CD4-positive, alpha-beta memory T cell (primary cell): ENCODE measurements around the gene FIZ1. TPM values are rescaled to one million over a fixed set of nuclear protein-coding genes. Genes with fewer than 3 reads are reported as not detected.
"Not testable (repeated sequence)": the region's sequence is repeated elsewhere in the genome, so short reads cannot be mapped to it uniquely, and the experiment has no call there.

Experiments used
- CTCF ChIA-PET: fragments of 350-600 bp; sonication (Branson Sonifier 250); formaldehyde crosslinking; loops from one replicate; lab custom pipeline; 2021; ENCODE audit warnings: inconsistent platforms; ENCODE audit not compliant: partially characterized antibody; lab: Charles Lee
- POLR2A ChIA-PET: fragments of 350-600 bp; sonication (Branson Sonifier 250); formaldehyde crosslinking; loops from one replicate; lab custom pipeline; 2021; ENCODE audit not compliant: partially characterized antibody; lab: Charles Lee
- DNase-seq, 5 donors: peaks; one replicate each; pipeline versions ENCODE4 v3.0.0 to v3.0.0-alpha.2; 2020 to 2022; ENCODE audit warnings: mixed read lengths in 1 of 5
- H3K27ac ChIP-seq: one replicate; pipeline ENCODE4 v1.7.0; 2013; ENCODE audit warnings: low read depth, low read length
- H3K27me3 ChIP-seq: 2 replicates; pipeline ENCODE4 v1.7.0; 2013; ENCODE audit warnings: mild to moderate bottlenecking, low read length, moderate library complexity; ENCODE audit not compliant: insufficient read depth
- H3K36me3 ChIP-seq: 2 replicates; pipeline ENCODE4 v1.7.0; 2013; ENCODE audit warnings: mild to moderate bottlenecking, low read length, moderate library complexity; ENCODE audit not compliant: insufficient read depth
- H3K4me1 ChIP-seq: 2 replicates; pipeline ENCODE4 v1.7.0; 2013; ENCODE audit warnings: mild to moderate bottlenecking, low read length, moderate library complexity; ENCODE audit not compliant: insufficient read depth
- H3K4me3 ChIP-seq, 2 donors: one replicate each; pipeline ENCODE4 v1.7.0; 2013; ENCODE audit warnings: low read length in 2 of 2, mild to moderate bottlenecking in 1 of 2
- H3K9me3 ChIP-seq, 2 donors: one replicate each; pipeline ENCODE4 v1.7.0; 2013; ENCODE audit warnings: low read length in 2 of 2, control low read depth in 1 of 2; ENCODE audit not compliant: control insufficient read depth in 1 of 2
- H3K27ac Mint-ChIP-seq, 7 donors: one replicate each; pipeline ENCODE4 v1.8.0; 2020 to 2021; ENCODE audit warnings: mixed read lengths in 7 of 7, mild to moderate bottlenecking in 6 of 7, inconsistent platforms in 3 of 7, moderate library complexity in 3 of 7
- H3K27me3 Mint-ChIP-seq, 2 donors: one replicate each; pipeline ENCODE4 v1.8.0; 2020 to 2021; ENCODE audit warnings: mixed read lengths in 2 of 2
- H3K36me3 Mint-ChIP-seq, 2 donors: one replicate each; pipeline ENCODE4 v1.8.0; 2020 to 2021; ENCODE audit warnings: mixed read lengths in 2 of 2, inconsistent platforms in 1 of 2, mild to moderate bottlenecking in 1 of 2
- H3K4me1 Mint-ChIP-seq, 4 donors: one replicate each; pipeline ENCODE4 v1.8.0; 2020 to 2021; ENCODE audit warnings: mixed read lengths in 4 of 4, mild to moderate bottlenecking in 1 of 4
- H3K4me3 Mint-ChIP-seq, 8 donors: one replicate each; pipeline ENCODE4 v1.8.0; 2020 to 2021; ENCODE audit warnings: mixed read lengths in 8 of 8, mild to moderate bottlenecking in 7 of 8, moderate library complexity in 6 of 8, inconsistent platforms in 3 of 8
- H3K9me3 Mint-ChIP-seq, 8 donors: one replicate each; pipeline ENCODE4 v1.8.0; 2020 to 2021; ENCODE audit warnings: mixed read lengths in 8 of 8, mild to moderate bottlenecking in 5 of 8, inconsistent platforms in 3 of 8, moderate library complexity in 1 of 8
- intact Hi-C: fragments of 100-400 bp; cut with micrococcal nuclease; formaldehyde crosslinking; loops from one replicate; pipeline ENCODE4 v1.15.1; 2023
- polyA plus RNA-seq, 2 donors: library from polyadenylated mRNA; unstranded; fragments of 300-500 nt; fragmentation: Illumina TruSeq; gene quantifications; one replicate each; pipeline ENCODE4 v1.2.3, GENCODE V29; 2021
- total RNA-seq, 2 experiments: library from RNA; stranded (reverse); gene quantifications; one replicate each; pipeline ENCODE4 v1.2.3, GENCODE V29; 2021

FIZ1 gene
- total and polyA plus RNA-seq, 4 experiments from 2014 or later = 0.99 to 26.4 (median 13.1) TPM

DNA sequence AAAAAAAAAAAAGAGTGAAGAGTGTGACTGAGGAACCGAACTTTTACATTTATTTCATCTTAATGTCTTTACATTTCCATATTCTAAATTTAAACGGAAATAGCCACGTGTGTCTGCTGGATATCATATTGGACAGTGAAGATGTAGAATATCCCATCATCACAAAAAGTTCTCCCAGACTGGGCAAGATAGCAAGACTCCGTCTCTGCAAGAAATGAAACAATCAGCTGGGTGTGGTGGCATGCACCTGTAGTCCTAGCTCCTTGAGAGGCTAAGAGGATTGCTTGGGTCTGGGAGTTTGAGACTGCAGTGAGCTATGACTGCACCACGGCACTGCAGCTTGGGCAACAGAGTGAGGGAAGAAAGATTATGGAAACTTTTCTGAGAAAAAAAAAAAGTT is 22.6 kb downstream of the FIZ1 start:
- H3K4me3 Mint-ChIP-seq = peak overlapping the region in 7 of 8 donors; percentile 18 to 70 (median 57)
- ChIA-PET CTCF (interaction anchor here (1.3 to 1.6 kb wide), 2 partner anchors 29 to 62 kb away, joined by 3 read pairs; partner anchors contain the start of gene ZNF865), POLR2A (interaction anchor here (1.0 kb wide), 1 partner anchor 10 kb away, joined by 3 read pairs; no protein-coding TSS in a partner anchor)
- intact Hi-C loops = no loop called here
- no peaks in the 10 kb centered on the region for H3K27me3 ChIP-seq
- peaks cover 13 to 20% (median 15%) of the 10 kb centered on the region in 4 donors for H3K4me1 Mint-ChIP-seq
- H3K27ac Mint-ChIP-seq = peak overlapping the region in 4 of 7 donors; percentile 42 to 71 (median 44)
- H3K36me3 ChIP-seq = no peaks in the 10 kb centered on the region
- peaks cover 0 to 1% of the 10 kb centered on the region in 2 donors for H3K27me3 Mint-ChIP-seq
- no peaks in the 10 kb centered on the region for H3K9me3 ChIP-seq
- peaks cover 17% of the 10 kb centered on the region for H3K4me1 ChIP-seq
- peaks cover 12 to 17% of the 10 kb centered on the region in 2 donors for H3K36me3 Mint-ChIP-seq
- peaks cover 0 to 4% (median 0%) of the 10 kb centered on the region in 8 donors for H3K9me3 Mint-ChIP-seq
- H3K27ac ChIP-seq = no peak overlapping the region
- DNase-seq = no peak
- H3K4me3 ChIP-seq = no peak overlapping the region

DNA sequence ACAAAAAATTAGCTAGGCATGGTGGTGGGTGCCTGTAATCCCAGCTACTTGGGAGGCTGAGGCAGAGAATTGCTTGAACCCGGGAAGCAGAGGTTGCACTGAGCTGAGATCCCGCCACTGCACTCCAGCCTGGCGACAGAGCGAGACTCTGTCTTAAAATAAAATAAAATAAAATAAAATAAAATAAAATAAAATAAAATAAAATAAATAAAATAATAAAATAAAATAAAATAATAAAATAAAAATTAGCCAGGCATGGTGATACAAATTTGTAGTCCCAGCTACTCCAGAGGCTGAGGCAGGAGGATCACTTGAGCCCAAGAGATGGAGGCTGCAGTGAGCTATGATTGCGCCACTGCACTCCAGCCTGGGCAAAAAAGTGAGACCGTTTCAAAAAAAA is 25.4 kb downstream of the FIZ1 start:
- CTCF ChIA-PET = interaction anchor here (1.2 to 1.7 kb wide), 3 partner anchors 33 to 433 kb away, joined by 4 read pairs; no protein-coding TSS in a partner anchor
- POLR2A ChIA-PET = interaction anchor here (1.1 kb wide), 1 partner anchor 26 kb away, joined by 3 read pairs; the partner anchor contains the start of genes FIZ1 and ZNF524
- not testable (repeated sequence) for H3K27me3 Mint-ChIP-seq

DNA sequence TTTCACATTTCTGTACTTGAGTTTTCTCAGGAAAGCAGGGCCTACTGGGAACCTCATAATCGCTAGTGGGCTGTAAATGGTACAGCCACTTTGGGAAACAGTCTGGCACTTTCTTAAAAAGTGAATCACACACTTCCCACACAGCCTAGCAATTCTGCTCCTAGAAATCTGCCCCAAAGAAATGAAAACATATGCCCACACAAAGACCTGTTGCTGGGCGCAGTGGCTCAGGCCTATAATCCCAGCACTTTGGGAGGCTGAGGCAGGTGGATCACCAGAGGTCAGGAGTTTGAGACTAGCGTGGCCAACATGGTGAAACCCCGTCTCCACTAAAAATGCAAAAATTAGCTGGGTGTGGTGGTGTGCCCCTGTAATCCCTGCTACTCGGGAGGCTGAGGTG is 29.8 kb downstream of the FIZ1 start:
- H3K9me3 ChIP-seq, H3K27me3 Mint-ChIP-seq, DNase-seq, POLR2A ChIA-PET, H3K4me3 Mint-ChIP-seq, H3K36me3 Mint-ChIP-seq, H3K4me1 Mint-ChIP-seq, H3K27me3 ChIP-seq, CTCF ChIA-PET, H3K36me3 ChIP-seq, intact Hi-C loops, H3K9me3 Mint-ChIP-seq, H3K4me1 ChIP-seq, H3K27ac Mint-ChIP-seq, H3K4me3 ChIP-seq, H3K27ac ChIP-seq: not testable (repeated sequence)

More for the DNA sequence above, 25.4 kb downstream of the FIZ1 start:
- H3K27ac Mint-ChIP-seq, H3K4me1 Mint-ChIP-seq, H3K4me3 Mint-ChIP-seq, DNase-seq, H3K9me3 Mint-ChIP-seq, H3K4me3 ChIP-seq, H3K27ac ChIP-seq, H3K9me3 ChIP-seq, H3K4me1 ChIP-seq, H3K27me3 ChIP-seq, H3K36me3 ChIP-seq, intact Hi-C loops: not testable (repeated sequence)
- H3K36me3 Mint-ChIP-seq = peaks cover 5 to 11% of the 10 kb centered on the region in 2 donors

DNA sequence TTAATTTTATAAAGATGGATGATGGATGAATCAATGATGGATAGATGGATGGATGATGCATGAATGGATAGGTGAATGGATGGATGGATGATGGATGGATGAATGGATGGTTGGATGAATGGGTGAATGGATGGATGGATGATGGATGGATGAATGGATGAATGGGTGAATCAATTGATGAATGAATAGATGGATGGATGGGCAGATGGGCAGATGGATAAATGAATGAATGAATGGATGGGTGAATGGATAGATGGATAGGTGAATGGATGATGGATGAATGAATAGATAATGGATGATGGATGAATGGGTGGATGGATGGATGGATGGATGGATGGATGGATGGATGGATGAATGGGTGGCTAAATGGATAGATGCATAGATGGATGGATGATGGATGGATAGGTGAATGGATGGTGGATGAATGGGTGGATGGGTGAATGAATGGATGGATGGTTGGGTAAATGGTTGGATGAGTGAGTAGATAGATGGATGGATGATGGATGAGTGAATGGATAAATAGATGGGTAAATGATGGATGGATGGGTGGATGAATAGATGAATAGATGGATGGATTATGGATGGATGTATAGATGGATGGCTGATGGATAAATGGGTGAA is 31.5 kb downstream of the FIZ1 start:
- H3K4me1 Mint-ChIP-seq = no peaks in the 10 kb centered on the region
- Histone ChIP-seq H3K27ac (no peak overlapping the region), H3K4me3 (no peak overlapping the region), H3K27me3 (no peaks in the 10 kb centered on the region), H3K4me1 (no peaks in the 10 kb centered on the region), H3K9me3 (no peaks in the 10 kb centered on the region), H3K36me3 (no peaks in the 10 kb centered on the region)
- intact Hi-C loops = no loop called here
- no peak overlapping the region for H3K4me3 Mint-ChIP-seq
- no peaks in the 10 kb centered on the region for H3K36me3 Mint-ChIP-seq
- CTCF ChIA-PET = no interaction called here
- no peak for DNase-seq
- peaks cover 0 to 2% (median 0%) of the 10 kb centered on the region in 8 donors for H3K9me3 Mint-ChIP-seq
- no peak overlapping the region for H3K27ac Mint-ChIP-seq
- POLR2A ChIA-PET = no interaction called here
- H3K27me3 Mint-ChIP-seq = peaks cover 9 to 10% of the 10 kb centered on the region in 2 donors

DNA sequence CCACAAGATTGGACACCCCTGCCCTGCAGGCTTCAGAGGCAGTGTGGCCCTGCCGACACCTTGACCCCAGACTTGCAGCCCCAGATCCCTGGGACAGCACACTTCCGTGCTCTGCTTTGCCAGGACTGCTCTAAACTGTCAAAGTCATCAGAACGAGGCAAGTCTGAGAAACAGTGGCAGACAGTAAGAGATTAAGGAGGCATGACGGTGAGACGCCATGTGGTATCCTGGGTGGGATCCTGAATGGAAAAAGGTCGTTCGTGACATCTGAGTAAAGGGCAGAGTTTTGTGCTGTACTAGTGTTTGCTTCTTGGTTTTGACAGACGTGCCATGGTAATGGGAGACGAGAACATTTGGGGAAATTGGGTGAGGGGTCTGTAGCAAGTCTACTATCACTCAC is 32.5 kb downstream of the FIZ1 start:
- intact Hi-C loops = no loop called here
- Histone ChIP-seq H3K4me1 (no peaks in the 10 kb centered on the region), H3K36me3 (no peaks in the 10 kb centered on the region), H3K27ac (no peak overlapping the region), H3K9me3 (no peaks in the 10 kb centered on the region), H3K27me3 (no peaks in the 10 kb centered on the region), H3K4me3 (no peak overlapping the region)
- peaks cover 9 to 10% of the 10 kb centered on the region in 2 donors for H3K27me3 Mint-ChIP-seq
- ChIA-PET POLR2A (interaction anchor here (0.6 kb wide), 1 partner anchor 308 kb away, joined by 3 read pairs; the partner anchor contains the start of gene PPP6R1), CTCF (no interaction called here)
- H3K9me3 Mint-ChIP-seq = peaks cover 0 to 2% (median 0%) of the 10 kb centered on the region in 8 donors
- no peak for DNase-seq
- no peak overlapping the region for H3K27ac Mint-ChIP-seq
- no peak overlapping the region for H3K4me3 Mint-ChIP-seq
- H3K36me3 Mint-ChIP-seq = no peaks in the 10 kb centered on the region
- no peaks in the 10 kb centered on the region for H3K4me1 Mint-ChIP-seq

DNA sequence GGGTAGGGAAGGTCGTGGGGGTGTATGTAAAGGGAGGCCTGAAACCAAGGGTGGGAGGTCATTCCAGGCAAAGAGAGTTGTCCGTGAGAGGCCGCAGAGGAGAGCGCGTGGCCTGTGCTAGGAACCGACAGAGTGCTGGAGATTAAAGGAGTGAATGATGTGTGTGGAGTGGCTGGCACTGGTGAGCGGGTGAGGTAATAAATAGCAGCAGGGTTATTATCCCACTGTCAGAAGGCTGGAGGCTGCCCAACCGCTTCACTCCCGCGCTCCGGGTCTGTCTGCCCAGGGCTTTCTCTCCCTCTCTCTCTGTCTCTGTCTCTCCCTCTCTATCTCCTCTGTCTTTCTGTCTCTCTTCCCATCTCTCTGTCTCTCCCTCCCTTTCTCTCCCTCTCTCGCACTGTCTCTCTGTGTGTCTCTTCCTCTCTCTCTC is 36.0 kb downstream of the FIZ1 start:
- H3K9me3 Mint-ChIP-seq = peaks cover 0 to 6% (median 3%) of the 10 kb centered on the region in 8 donors
- Histone ChIP-seq H3K36me3 (no peaks in the 10 kb centered on the region), H3K27ac (no peak overlapping the region), H3K27me3 (no peaks in the 10 kb centered on the region), H3K4me1 (no peaks in the 10 kb centered on the region), H3K9me3 (no peaks in the 10 kb centered on the region), H3K4me3 (no peak overlapping the region)
- no peaks in the 10 kb centered on the region for H3K36me3 Mint-ChIP-seq
- no peak for DNase-seq
- H3K4me3 Mint-ChIP-seq = peak overlapping the region in 1 of 8 donors; percentile 27
- CTCF ChIA-PET = no interaction called here
- H3K4me1 Mint-ChIP-seq = peaks cover 0 to 1% (median 0%) of the 10 kb centered on the region in 4 donors
- no peak overlapping the region for H3K27ac Mint-ChIP-seq
- POLR2A ChIA-PET = no interaction called here
- H3K27me3 Mint-ChIP-seq = peaks cover 11 to 12% of the 10 kb centered on the region in 2 donors
- intact Hi-C loops = no loop called here

DNA sequence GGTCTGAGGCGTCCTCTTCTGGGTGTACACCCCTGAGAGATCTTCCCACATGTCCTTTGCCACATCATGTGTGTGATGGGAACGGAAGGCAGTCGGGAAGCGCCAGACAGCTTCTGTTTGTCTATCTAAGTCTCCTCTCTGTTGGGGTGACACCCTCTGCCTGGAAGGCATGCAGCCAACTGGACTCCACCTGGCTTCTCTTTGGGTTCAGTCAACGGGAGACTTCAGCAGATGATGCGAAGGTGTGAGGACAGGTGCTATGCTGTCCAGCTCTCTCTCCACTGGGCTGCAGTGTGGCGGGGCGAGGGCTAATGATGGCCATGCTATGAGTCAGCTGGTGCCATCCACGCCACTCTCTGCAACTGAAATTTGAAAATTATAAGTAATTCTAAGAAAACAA is 39.6 kb downstream of the FIZ1 start:
- H3K27ac ChIP-seq = no peak overlapping the region
- no peaks in the 10 kb centered on the region for H3K36me3 ChIP-seq
- H3K9me3 Mint-ChIP-seq = peaks cover 0 to 5% (median 3%) of the 10 kb centered on the region in 8 donors
- H3K27me3 ChIP-seq = no peaks in the 10 kb centered on the region
- POLR2A ChIA-PET = no interaction called here
- no peaks in the 10 kb centered on the region for H3K9me3 ChIP-seq
- H3K27me3 Mint-ChIP-seq = peaks cover 7 to 9% of the 10 kb centered on the region in 2 donors
- CTCF ChIA-PET = no interaction called here
- no peak overlapping the region for H3K4me3 ChIP-seq
- DNase-seq = no peak
- H3K4me3 Mint-ChIP-seq = no peak overlapping the region
- no peaks in the 10 kb centered on the region for H3K36me3 Mint-ChIP-seq
- no peak overlapping the region for H3K27ac Mint-ChIP-seq
- intact Hi-C loops = no loop called here
- peaks cover 0 to 1% (median 0%) of the 10 kb centered on the region in 4 donors for H3K4me1 Mint-ChIP-seq
- H3K4me1 ChIP-seq = no peaks in the 10 kb centered on the region
